Renal cortical epithelial cell (primary cell): Measurements from ENCODE around the gene NUP62CL. TPM values are rescaled to one million over a fixed set of nuclear protein-coding genes. Genes with fewer than 3 reads are reported as not detected.
A peak's percentile ranks its signal among the peaks of the same experiment; 100 is the strongest.
"Not testable (repeated sequence)": the region's sequence is repeated elsewhere in the genome, so short reads cannot be mapped to it uniquely, and the experiment has no call there.

Source experiments
- DNase-seq: peaks from one replicate; pipeline ENCODE4 v3.0.0-alpha.2; 2011; ENCODE audit warnings: low read depth
- total RNA-seq: library from RNA; depleted of rRNA; stranded (reverse); fragments of >200 nt; gene quantifications from 2 replicates; pipeline ENCODE4 v1.2.3, GENCODE V29; 2014

The NUP62CL gene
- 2.4 and 5.6 TPM in 2 replicates for total RNA-seq

GRCh38 chrX:107205770-107206696 lies at the start of gene NUP62CL, which contains the start of gene DNAAF6:
TSS of gene NUP62CL (minus strand) at chrX:107206433. CDS start at chrX:107175146, 31,287 bp downstream.
TSS of gene DNAAF6 (plus strand) at chrX:107206611. CDS start at chrX:107212876, 6,265 bp downstream.
- DNase-seq, result peak; percentile 72

- DNase-seq, result no peak
These were observed 22.2 kb upstream of the NUP62CL start for GRCh38 chrX:107228486-107228819.

GRCh38 chrX:107227780-107228485 lies 21.7 kb upstream of the NUP62CL start:
- no peak for DNase-seq

- no peak for DNase-seq
These were observed 20.5 kb upstream of the NUP62CL start for GRCh38 chrX:107226757-107227156.

- no peak for DNase-seq
These were observed 7.2 kb upstream of the NUP62CL start for GRCh38 chrX:107213477-107213876.

GRCh38 chrX:107207943-107208342 lies 1.7 kb upstream of the NUP62CL start:
- DNase-seq, result no peak

GRCh38 chrX:107207089-107207488 lies 856 bp upstream of the NUP62CL start:
- DNase-seq, result no peak

- no peak for DNase-seq
These were observed 448 bp upstream of the NUP62CL start for GRCh38 chrX:107206697-107207065.

- peak; percentile 23 for DNase-seq
These were observed 2.1 kb downstream of the NUP62CL start for GRCh38 chrX:107204068-107204605.

GRCh38 chrX:107199491-107199890 lies 6.7 kb downstream of the NUP62CL start:
- peak; percentile 77 for DNase-seq

- DNase-seq, result not testable (repeated sequence)
These were observed 8.2 kb downstream of the NUP62CL start for GRCh38 chrX:107198074-107198473.

GRCh38 chrX:107197319-107197718 lies 8.9 kb downstream of the NUP62CL start:
- DNase-seq, result no peak

- no peak for DNase-seq
These were observed 34.7 kb downstream of the NUP62CL start for GRCh38 chrX:107171369-107172102.

- no peak for DNase-seq
These were observed 37.5 kb downstream of the NUP62CL start for GRCh38 chrX:107168712-107169111.

GRCh38 chrX:107168257-107168656 lies 38.0 kb downstream of the NUP62CL start:
- no peak for DNase-seq

GRCh38 chrX:107167163-107167921 lies 38.9 kb downstream of the NUP62CL start:
- DNase-seq, result no peak

- not testable (repeated sequence) for DNase-seq
These were observed 48.6 kb downstream of the NUP62CL start for GRCh38 chrX:107157618-107158017.

GRCh38 chrX:107155621-107156430 lies 50.4 kb downstream of the NUP62CL start:
- not testable (repeated sequence) for DNase-seq

- peak; percentile 48 for DNase-seq
These were observed 51.2 kb downstream of the NUP62CL start for GRCh38 chrX:107154787-107155620.
